Nephron progenitor cell (in vitro differentiated cells): ENCODE data around the gene ATP11C.
A peak's percentile ranks its signal among the peaks of the same experiment; 100 is the strongest.

Experiments
- DNase-seq: peaks from one replicate; pipeline ENCODE4 v3.0.0; 2021
- H3K27ac Mint-ChIP-seq: 2 replicates; pipeline ENCODE4 v1.8.0; 2021; ENCODE audit warnings: mild to moderate bottlenecking, moderate library complexity, mixed read lengths
- H3K27me3 Mint-ChIP-seq: 2 replicates; pipeline ENCODE4 v1.8.0; 2021; ENCODE audit warnings: mild to moderate bottlenecking, low read depth, mixed read lengths; ENCODE audit not compliant: poor library complexity
- H3K36me3 Mint-ChIP-seq: 2 replicates; pipeline ENCODE4 v1.8.0; 2021; ENCODE audit warnings: low read depth, mixed read lengths
- H3K4me1 Mint-ChIP-seq: 2 replicates; pipeline ENCODE4 v1.8.0; 2021; ENCODE audit warnings: mixed read lengths
- H3K4me3 Mint-ChIP-seq: 2 replicates; pipeline ENCODE4 v1.8.0; 2021; ENCODE audit warnings: mild to moderate bottlenecking, moderate library complexity, mixed read lengths
- H3K9me3 Mint-ChIP-seq: 2 replicates; pipeline ENCODE4 v1.8.0; 2021; ENCODE audit warnings: mild to moderate bottlenecking, moderate library complexity, mixed read lengths
- TF ChIP-seq, protein P1 (sequence below): fragments of 200-600 bp; sonication (generic); IDR thresholded peaks from 2 replicates; pipeline ENCODE4 v1.5.0; 2021; ENCODE audit warnings: antibody characterized with exemption

The ATP11C gene

GRCh38 chrX:139889760-139890159 is 43.1 kb downstream of the ATP11C start:
- no peaks in the 10 kb centered on the region for H3K4me1 Mint-ChIP-seq
- H3K9me3 Mint-ChIP-seq = peaks cover 32% of the 10 kb centered on the region
- no peak overlapping the region for H3K4me3 Mint-ChIP-seq
- no peaks in the 10 kb centered on the region for H3K27me3 Mint-ChIP-seq
- DNase-seq = no peak
- TF ChIP-seq, protein P1, sequence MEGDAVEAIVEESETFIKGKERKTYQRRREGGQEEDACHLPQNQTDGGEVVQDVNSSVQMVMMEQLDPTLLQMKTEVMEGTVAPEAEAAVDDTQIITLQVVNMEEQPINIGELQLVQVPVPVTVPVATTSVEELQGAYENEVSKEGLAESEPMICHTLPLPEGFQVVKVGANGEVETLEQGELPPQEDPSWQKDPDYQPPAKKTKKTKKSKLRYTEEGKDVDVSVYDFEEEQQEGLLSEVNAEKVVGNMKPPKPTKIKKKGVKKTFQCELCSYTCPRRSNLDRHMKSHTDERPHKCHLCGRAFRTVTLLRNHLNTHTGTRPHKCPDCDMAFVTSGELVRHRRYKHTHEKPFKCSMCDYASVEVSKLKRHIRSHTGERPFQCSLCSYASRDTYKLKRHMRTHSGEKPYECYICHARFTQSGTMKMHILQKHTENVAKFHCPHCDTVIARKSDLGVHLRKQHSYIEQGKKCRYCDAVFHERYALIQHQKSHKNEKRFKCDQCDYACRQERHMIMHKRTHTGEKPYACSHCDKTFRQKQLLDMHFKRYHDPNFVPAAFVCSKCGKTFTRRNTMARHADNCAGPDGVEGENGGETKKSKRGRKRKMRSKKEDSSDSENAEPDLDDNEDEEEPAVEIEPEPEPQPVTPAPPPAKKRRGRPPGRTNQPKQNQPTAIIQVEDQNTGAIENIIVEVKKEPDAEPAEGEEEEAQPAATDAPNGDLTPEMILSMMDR = no peak
- peak overlapping the region; percentile 13 for H3K27ac Mint-ChIP-seq
- peaks cover 36% of the 10 kb centered on the region for H3K36me3 Mint-ChIP-seq

- H3K9me3 Mint-ChIP-seq = peaks cover 32% of the 10 kb centered on the region
- no peak overlapping the region for H3K27ac Mint-ChIP-seq
- TF ChIP-seq, protein P1 = no peak
- H3K36me3 Mint-ChIP-seq = peaks cover 34% of the 10 kb centered on the region
- no peaks in the 10 kb centered on the region for H3K4me1 Mint-ChIP-seq
- no peak overlapping the region for H3K4me3 Mint-ChIP-seq
- no peaks in the 10 kb centered on the region for H3K27me3 Mint-ChIP-seq
- no peak for DNase-seq
Observed at GRCh38 chrX:139883984-139884383, 48.9 kb downstream of the ATP11C start.

GRCh38 chrX:139882299-139882698 is 50.6 kb downstream of the ATP11C start:
- Mint-ChIP-seq H3K4me1 (peaks cover 3% of the 10 kb centered on the region), H3K27me3 (no peaks in the 10 kb centered on the region), H3K9me3 (peaks cover 30% of the 10 kb centered on the region), H3K4me3 (no peak overlapping the region), H3K36me3 (peaks cover 25% of the 10 kb centered on the region), H3K27ac (no peak overlapping the region)
- TF ChIP-seq, protein P1 = no peak
- no peak for DNase-seq

- TF ChIP-seq, protein P1 = no peak
- peaks cover 33% of the 10 kb centered on the region for H3K9me3 Mint-ChIP-seq
- no peaks in the 10 kb centered on the region for H3K27me3 Mint-ChIP-seq
- peaks cover 5% of the 10 kb centered on the region for H3K4me1 Mint-ChIP-seq
- H3K4me3 Mint-ChIP-seq = no peak overlapping the region
- H3K36me3 Mint-ChIP-seq = peaks cover 25% of the 10 kb centered on the region
- no peak for DNase-seq
- H3K27ac Mint-ChIP-seq = no peak overlapping the region
Observed at GRCh38 chrX:139881572-139881971, 51.3 kb downstream of the ATP11C start.

GRCh38 chrX:139881130-139881529 is 51.7 kb downstream of the ATP11C start:
- Mint-ChIP-seq H3K27ac (no peak overlapping the region), H3K36me3 (peaks cover 25% of the 10 kb centered on the region), H3K4me3 (no peak overlapping the region), H3K4me1 (peaks cover 5% of the 10 kb centered on the region), H3K9me3 (peaks cover 34% of the 10 kb centered on the region), H3K27me3 (no peaks in the 10 kb centered on the region)
- TF ChIP-seq, protein P1 = no peak
- DNase-seq = no peak

DNA sequence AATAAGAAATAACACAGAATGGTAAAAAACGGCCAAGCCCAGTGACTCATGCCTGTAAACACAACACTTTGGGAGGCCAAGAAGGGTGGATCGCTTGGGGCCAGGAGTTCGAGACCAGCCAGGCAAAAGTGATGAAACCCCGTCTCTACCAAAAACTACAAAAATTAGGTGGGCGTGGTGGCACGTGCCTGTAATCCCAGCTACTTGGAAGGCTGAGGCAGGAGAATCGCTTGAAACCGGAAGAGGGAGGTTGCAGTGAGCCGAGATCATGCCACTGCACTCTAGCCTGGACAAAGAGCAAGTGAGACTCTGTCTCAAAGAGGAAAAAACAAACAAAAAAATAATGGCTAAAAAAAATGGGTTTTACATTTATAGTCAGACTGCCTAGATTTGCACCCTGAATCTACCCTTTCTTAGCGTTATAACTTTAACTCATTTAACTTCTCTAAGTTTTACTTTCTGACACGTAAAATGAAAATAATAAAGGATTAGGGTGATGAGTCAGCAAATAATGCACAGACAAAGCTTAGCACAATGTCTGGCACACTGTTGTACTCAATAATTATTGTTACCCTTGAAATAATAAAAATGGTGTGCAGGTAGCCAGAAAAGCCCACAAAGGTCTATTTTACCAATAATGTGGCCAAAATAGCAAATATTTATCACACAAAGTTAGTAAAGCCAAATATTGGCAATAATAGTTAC is 55.0 kb downstream of the ATP11C start:
- H3K4me1 Mint-ChIP-seq = peaks cover 5% of the 10 kb centered on the region

More for the DNA sequence above, 55.0 kb downstream of the ATP11C start:
- peaks cover 34% of the 10 kb centered on the region for H3K9me3 Mint-ChIP-seq
- no peak overlapping the region for H3K4me3 Mint-ChIP-seq
- TF ChIP-seq, protein P1 = no peak
- no peak for DNase-seq
- H3K36me3 Mint-ChIP-seq = peaks cover 4% of the 10 kb centered on the region
- no peak overlapping the region for H3K27ac Mint-ChIP-seq
- H3K27me3 Mint-ChIP-seq = no peaks in the 10 kb centered on the region
